ENCODE results near the gene TNFRSF25.

GRCh38 chr1:6495041-6495441 is 29.1 kb upstream of the TNFRSF25 start:
- TF ChIP-seq CTCF (IDR thresholded peaks at IDR 0.05) (no peak), RCOR1 (IDR thresholded peaks at IDR 0.05; ENCODE audit: low read length) (0 out of 2 replicates have a peak, but pooled peaks have one; percentile 6), RAD21 (IDR thresholded peaks at IDR 0.05; ENCODE audit: low read length) (no peak), EZH2phosphoT487 (IDR thresholded peaks at IDR 0.05; ENCODE audit: borderline replicate concordance, low read depth) (no peak), RXRA (IDR thresholded peaks at IDR 0.05; ENCODE audit: borderline replicate concordance, low read depth) (no peak), PBX3 (IDR thresholded peaks at IDR 0.05) (no peak)
